Measurements from ENCODE around the gene CLDN4.

DNA sequence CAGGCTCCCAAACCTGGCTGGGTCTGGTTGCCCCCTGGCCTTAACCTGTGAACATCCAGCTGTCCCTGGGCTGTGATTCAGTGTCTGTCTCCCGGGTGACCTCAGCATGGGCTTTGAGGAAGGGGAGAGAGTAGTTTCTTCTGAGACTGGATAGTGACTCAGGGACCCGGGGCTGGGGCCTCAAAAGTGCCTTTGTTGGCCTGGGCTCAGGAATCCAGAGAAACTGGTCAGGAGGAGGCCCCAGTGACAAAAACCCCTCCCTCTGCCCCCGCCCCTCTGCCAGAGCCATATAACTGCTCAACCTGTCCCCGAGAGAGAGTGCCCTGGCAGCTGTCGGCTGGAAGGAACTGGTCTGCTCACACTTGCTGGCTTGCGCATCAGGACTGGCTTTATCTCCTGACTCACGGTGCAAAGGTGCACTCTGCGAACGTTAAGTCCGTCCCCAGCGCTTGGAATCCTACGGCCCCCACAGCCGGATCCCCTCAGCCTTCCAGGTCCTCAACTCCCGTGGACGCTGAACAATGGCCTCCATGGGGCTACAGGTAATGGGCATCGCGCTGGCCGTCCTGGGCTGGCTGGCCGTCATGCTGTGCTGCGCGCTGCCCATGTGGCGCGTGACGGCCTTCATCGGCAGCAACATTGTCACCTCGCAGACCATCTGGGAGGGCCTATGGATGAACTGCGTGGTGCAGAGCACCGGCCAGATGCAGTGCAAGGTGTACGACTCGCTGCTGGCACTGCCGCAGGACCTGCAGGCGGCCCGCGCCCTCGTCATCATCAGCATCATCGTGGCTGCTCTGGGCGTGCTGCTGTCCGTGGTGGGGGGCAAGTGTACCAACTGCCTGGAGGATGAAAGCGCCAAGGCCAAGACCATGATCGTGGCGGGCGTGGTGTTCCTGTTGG, at the start of gene CLDN4:
- no peak for TF ChIP-seq TAF1 (IDR thresholded peaks at IDR 0.05; ENCODE audit: low read depth, low read length)
- TF ChIP-seq POLR2A (IDR thresholded peaks at IDR 0.05; ENCODE audit: low read depth, low read length) = no peak
- TF ChIP-seq POLR2AphosphoS5 (IDR thresholded peaks at IDR 0.05; ENCODE audit: low read depth, low read length) = no peak
- no peak for TF ChIP-seq PAX5 (IDR thresholded peaks at IDR 0.05; ENCODE audit: insufficient read depth, low read length, severe bottlenecking)
- no peak for TF ChIP-seq SPI1 (IDR thresholded peaks at IDR 0.05; ENCODE audit: low read depth, low read length)
- TF ChIP-seq POU2F2 (IDR thresholded peaks at IDR 0.05; ENCODE audit: low read depth, low read length) = no peak
